Erythroblast (primary cell): ENCODE measurements around the gene MUCL3.

Source experiments
- GATA1 ChIP-seq: IDR thresholded peaks from 2 replicates; pipeline ENCODE4 v1.6.1; 2011; ENCODE audit warnings: low read depth, mild to moderate bottlenecking, control low read depth, low read length, moderate library complexity
- POLR2A ChIP-seq: IDR thresholded peaks from 2 replicates; pipeline ENCODE4 v1.6.1; 2011; ENCODE audit warnings: mild to moderate bottlenecking, low read length

DNA sequence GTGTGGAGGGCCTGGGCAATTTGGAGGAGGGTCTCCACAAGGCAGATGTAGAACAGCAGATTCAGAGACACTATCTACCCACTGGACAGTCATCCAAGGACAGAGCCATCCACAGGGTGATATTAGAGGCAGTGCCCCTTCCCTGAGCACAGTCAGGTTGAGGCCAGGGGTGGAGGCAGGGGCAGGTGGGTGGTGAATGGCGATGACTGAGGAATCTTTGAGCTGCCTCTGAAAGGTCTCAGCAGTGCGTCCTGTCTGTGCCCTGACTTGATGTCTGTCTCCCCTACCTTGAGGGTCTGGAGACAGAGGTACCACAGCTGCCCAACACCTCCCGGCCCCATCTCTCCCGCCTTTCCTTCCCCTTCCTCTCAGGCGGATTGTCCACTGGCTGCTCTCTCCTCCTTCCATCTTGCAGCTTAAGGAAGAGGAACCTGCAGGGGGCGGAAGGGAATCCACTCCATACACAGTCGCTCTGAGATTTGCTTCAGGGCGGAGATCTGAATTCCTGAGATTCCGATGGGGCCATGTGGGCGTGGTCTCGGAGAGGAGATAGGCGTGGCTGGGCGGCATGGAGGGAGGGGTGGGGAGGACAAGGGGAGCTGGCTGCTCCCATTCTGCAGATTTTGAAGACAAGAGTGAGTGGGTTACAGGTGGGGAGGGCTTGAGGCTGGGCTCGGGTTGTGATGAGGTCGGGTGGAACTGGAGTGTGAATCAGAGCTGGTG, 1.7 kb downstream of the MUCL3 start:
- TF ChIP-seq POLR2A (no peak), GATA1 (no peak)
